Measurements from ENCODE around the gene ATP5MG.
A peak's percentile ranks its signal among the peaks of the same experiment; 100 is the strongest.
"Not testable (repeated sequence)": the region's sequence is repeated elsewhere in the genome, so short reads cannot be mapped to it uniquely, and the experiment has no call there.

Gene ATP5MG

GRCh38 chr11:118401151-118401879 lies at the start of gene ATP5MG:
ATP5MG (plus strand) TSS chr11:118401606; CDS start chr11:118401666, 60 bp downstream.
- DNase-seq = peak; percentile 85

- no peak for DNase-seq
These were observed 48.2 kb upstream of the ATP5MG start for GRCh38 chr11:118353084-118353710.

- DNase-seq = no peak
These were observed 43.3 kb upstream of the ATP5MG start for GRCh38 chr11:118358071-118358470.

- peak; percentile 86 for DNase-seq
These were observed 42.0 kb upstream of the ATP5MG start, which contains the start of gene UBE4A for GRCh38 chr11:118359295-118359958. UBE4A (plus strand) TSS chr11:118359600; CDS start chr11:118365081, 5,481 bp downstream.

GRCh38 chr11:118364956-118365615 lies 36.3 kb upstream of the ATP5MG start:
- no peak for DNase-seq

DNA sequence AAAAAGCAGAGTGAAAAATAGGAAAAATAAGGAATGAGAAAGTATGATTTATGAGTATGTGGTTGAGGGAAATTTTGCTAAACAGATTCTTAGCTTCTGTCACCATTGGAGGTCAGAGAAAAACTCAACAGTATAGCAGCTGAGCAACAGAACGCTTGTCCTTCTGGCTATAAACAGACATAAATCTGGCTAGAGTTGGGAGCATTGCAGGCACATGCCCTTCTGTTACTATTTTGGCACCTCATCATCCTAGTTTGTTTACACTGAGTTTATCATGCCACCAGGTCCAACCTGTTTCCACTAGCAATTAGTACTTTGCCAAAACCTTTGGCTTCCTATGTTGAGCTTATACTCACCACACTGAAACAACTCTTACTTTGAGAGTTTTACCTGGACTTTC lies 35.1 kb upstream of the ATP5MG start:
- no peak for DNase-seq

DNA sequence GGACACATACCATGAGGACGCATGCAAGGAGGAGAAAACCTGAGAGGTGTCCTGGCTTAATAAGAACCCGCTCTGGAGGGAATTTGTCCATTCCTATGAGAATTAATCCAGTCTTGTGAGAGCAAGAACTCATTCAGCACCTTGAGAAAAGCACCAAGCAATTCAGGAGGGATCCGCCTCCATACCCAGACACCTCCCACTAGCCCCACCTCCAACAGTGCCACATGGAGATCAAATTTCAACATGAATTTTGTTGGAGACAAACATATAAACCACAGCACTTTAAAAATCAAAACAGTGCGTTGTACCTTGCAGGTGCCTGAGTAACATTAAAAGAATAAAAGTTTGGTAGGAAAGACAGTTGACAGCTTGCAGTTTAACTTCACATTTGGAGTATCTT lies 30.6 kb upstream of the ATP5MG start:
- no peak for DNase-seq

DNA sequence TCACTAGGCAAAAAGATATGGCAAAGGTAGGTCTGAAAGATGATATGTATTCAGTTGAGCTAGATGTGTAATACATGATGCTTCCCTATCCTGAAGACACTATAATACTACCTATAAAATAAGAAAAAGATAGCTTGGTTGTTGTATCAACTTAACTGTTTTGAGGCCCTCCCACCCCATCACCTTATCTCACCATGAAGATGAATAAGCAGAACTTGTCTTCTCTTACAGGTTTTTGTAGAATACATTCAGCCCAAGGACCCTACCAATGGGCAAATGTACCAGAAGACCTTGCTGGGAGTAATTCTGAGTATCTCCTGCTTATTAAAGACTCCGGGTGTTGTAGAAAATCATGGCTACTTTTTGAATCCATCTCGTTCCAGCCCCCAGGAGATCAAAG lies 28.1 kb upstream of the ATP5MG start:
- DNase-seq = no peak

DNA sequence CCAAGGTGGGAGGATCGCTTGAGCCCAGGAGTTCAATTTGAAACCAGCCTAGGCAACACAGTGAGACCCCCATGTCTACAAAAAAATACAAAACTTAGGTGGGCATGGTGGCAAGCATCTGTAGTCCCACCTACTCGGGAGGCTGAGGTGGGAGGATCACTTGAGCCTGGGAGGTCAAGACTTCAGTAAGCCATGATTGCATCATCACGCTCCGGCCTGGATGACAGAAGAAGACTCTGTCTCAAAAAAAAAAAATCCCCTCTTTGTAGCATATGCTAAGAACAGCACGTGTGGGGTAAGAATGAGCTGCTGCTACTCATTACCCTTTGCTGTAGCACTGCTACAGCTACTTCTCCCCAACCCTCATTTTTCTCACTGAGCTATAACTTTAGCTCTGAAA lies 27.5 kb upstream of the ATP5MG start:
- DNase-seq = no peak

DNA sequence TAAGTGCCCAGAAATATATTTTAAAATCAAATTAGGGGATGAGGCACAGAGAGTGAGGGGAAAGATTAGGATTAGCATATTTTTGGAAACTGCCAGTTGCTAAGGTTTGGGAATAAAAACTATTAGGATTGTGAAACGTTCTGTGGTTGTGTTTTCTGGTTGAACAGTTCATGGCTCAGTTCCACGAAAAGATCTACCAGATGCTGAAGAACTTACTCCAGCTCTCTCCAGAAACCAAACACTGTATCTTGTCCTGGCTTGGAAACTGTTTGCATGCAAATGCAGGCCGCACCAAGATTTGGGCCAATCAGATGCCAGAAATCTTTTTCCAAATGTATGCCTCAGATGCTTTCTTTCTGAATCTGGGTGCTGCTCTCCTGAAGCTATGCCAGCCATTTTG lies 26.7 kb upstream of the ATP5MG start:
- no peak for DNase-seq

GRCh38 chr11:118375978-118376377 lies 25.4 kb upstream of the ATP5MG start:
- DNase-seq = no peak

DNA sequence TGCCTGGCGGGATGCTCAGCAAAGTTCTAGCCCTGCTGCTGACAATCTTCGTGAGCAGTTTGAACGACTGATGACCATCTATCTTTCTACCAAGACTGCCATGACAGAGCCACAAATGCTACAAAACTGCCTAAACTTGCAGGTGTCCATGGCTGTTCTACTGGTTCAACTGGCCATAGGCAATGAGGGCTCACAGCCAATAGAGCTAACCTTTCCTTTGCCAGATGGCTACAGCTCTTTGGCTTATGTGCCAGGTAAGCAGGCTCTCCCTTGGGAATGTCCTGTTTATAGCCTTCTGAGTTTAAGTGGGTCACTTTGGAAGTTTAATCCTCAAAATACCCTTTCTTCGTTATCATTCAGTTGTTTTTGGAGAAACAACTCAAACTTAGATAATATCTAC lies 21.9 kb upstream of the ATP5MG start:
- no peak for DNase-seq

GRCh38 chr11:118380571-118380970 lies 20.8 kb upstream of the ATP5MG start:
- no peak for DNase-seq

DNA sequence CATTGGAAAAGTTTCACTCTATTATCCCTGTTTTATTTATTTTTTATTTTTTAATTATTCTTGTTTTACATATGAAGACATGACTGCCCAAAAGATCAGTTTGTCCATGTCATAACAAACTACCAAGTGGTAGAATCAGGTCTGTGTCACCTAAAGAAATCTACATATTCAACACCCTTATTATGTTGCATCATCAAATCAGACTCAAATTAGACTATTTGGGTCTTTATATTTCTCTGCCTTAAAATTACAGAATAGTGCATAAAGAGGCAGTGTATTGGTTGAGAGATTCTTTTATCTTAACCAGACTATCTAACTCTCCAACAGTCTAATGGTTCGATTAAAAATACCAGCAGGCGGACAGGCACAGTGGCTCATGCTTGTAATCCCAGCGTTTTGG lies 18.5 kb upstream of the ATP5MG start:
- no peak for DNase-seq

GRCh38 chr11:118383657-118384056 lies 17.7 kb upstream of the ATP5MG start:
- no peak for DNase-seq

- no peak for DNase-seq
These were observed 5.3 kb upstream of the ATP5MG start for GRCh38 chr11:118396097-118396501.

GRCh38 chr11:118397448-118397847 lies 4.0 kb upstream of the ATP5MG start:
- no peak for DNase-seq

DNA sequence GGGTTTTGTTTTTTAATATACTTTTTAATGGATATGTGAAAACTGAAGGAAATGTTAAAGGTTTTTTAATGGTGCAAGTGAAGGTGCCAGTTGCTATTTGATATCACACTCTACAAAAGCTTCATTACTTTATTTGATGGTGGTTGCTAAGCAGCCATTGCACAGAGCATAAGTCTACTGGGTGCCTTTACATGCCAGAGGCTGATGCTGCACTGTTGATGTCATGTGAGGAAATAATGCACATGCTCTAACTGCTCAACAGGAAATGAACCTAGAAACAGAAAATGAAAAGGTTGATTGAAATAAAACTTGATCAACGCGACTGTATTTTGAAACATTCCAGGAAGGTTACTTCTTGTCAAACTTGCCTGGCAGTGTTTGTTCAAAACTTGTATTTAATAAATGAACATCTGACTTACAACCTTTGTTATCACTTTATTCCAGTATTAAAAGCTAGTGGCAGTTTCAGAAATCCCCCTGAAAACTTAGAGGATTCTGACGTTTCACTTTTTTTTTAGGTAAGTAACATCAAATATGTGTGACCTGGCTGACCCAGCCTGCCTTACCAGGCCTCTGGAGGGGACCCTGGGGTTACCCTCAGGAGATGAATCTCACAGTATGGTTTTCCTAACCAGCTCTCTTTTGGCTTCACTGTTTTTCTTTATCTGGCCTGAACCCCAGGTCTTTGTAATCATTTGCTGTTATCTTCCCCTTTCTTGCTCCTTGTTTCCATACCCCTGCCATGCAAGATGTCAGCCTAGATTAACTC lies 2.4 kb upstream of the ATP5MG start:
- DNase-seq = no peak

DNA sequence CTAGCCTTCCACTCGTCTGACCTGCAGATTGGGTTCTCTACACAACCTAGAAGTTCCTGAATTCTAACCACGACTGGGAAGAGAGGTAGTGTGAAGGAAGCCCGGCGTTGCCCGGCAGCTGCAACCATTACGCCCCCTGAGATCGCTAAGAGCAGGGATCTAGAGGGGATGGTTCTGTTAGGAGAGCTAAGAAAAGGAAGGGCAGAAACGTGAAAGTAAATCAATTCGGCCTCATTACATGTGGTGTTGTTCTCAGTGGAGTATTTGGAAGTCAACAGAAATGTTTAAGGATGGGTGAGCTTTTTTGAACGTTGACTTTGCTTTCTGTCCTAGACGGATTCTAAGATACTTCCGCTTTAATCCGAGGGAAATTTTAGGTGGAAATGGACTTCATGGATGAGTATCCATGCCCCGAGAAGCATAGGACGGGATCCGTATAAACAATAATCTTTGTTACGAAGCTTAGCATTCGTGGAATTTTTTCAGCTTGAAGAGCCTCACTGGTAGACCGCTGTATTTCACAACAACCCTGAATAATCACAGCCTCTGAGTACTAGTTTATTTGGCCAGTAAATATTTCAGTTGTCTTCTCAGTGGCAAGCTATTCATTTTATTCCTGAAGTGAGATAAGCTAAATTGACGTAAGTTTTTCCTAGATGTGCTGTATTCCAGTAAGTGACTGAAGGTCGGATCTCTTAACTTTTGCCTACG lies 629 bp downstream of the ATP5MG start:
- no peak for DNase-seq

GRCh38 chr11:118402594-118402993 lies 1.2 kb downstream of the ATP5MG start:
- not testable (repeated sequence) for DNase-seq

GRCh38 chr11:118406599-118407166 lies 5.3 kb downstream of the ATP5MG start:
- DNase-seq = no peak
